HEK293 (cell line): ENCODE data around the gene CCIN.

Experiments
- MYNN ChIP-seq: fragments of 450-650 bp; formaldehyde crosslinking; IDR thresholded peaks from 2 replicates; pipeline ENCODE4 v1.5.1; 2016; ENCODE audit warnings: missing biosample characterization, missing genetic modification characterization, borderline replicate concordance
- PRDM1 ChIP-seq: fragments of 450-650 bp; formaldehyde crosslinking; IDR thresholded peaks from 2 replicates; pipeline ENCODE4; 2016; ENCODE audit warnings: missing biosample characterization, missing genetic modification characterization
- ZFP69B ChIP-seq: fragments of 450-650 bp; formaldehyde crosslinking; IDR thresholded peaks from 2 replicates; pipeline ENCODE4 v1.5.1; 2016; ENCODE audit warnings: missing biosample characterization, missing genetic modification characterization
- ZNF146 ChIP-seq: fragments of 450-650 bp; formaldehyde crosslinking; IDR thresholded peaks from 2 replicates; pipeline ENCODE4 v1.5.1; 2016; ENCODE audit warnings: missing biosample characterization, missing genetic modification characterization
- ZNF155 ChIP-seq: fragments of 450-650 bp; formaldehyde crosslinking; IDR thresholded peaks from 2 replicates; pipeline ENCODE4 v1.5.1; 2016; ENCODE audit warnings: missing biosample characterization, missing genetic modification characterization
- ZNF175 ChIP-seq: fragments of 450-650 bp; formaldehyde crosslinking; IDR thresholded peaks from 2 replicates; pipeline ENCODE4 v1.5.1; 2016; ENCODE audit warnings: missing biosample characterization, missing genetic modification characterization
- ZNF324 ChIP-seq: fragments of 450-650 bp; formaldehyde crosslinking; IDR thresholded peaks from 2 replicates; pipeline ENCODE4 v1.5.1; 2016; ENCODE audit warnings: missing biosample characterization, missing genetic modification characterization
- ZNF639 ChIP-seq: fragments of 450-650 bp; formaldehyde crosslinking; IDR thresholded peaks from 2 replicates; pipeline ENCODE4 v1.5.1; 2016; ENCODE audit warnings: missing biosample characterization, missing genetic modification characterization
- ZNF677 ChIP-seq: fragments of 450-650 bp; IDR thresholded peaks from 2 replicates; pipeline ENCODE4 v1.5.0; 2018; ENCODE audit warnings: missing biosample characterization, mild to moderate bottlenecking, missing genetic modification characterization, moderate library complexity
- TF ChIP-seq, protein P1 (sequence below): fragments of 450-650 bp; formaldehyde crosslinking; IDR thresholded peaks from 2 replicates; pipeline ENCODE4 v1.5.1; 2016; ENCODE audit warnings: missing biosample characterization, missing genetic modification characterization
- TF ChIP-seq, protein P2 (sequence below): fragments of 450-650 bp; formaldehyde crosslinking; IDR thresholded peaks from 2 replicates; pipeline ENCODE4 v1.5.1; 2016; ENCODE audit warnings: missing biosample characterization, missing genetic modification characterization

- TF ChIP-seq, protein P1, sequence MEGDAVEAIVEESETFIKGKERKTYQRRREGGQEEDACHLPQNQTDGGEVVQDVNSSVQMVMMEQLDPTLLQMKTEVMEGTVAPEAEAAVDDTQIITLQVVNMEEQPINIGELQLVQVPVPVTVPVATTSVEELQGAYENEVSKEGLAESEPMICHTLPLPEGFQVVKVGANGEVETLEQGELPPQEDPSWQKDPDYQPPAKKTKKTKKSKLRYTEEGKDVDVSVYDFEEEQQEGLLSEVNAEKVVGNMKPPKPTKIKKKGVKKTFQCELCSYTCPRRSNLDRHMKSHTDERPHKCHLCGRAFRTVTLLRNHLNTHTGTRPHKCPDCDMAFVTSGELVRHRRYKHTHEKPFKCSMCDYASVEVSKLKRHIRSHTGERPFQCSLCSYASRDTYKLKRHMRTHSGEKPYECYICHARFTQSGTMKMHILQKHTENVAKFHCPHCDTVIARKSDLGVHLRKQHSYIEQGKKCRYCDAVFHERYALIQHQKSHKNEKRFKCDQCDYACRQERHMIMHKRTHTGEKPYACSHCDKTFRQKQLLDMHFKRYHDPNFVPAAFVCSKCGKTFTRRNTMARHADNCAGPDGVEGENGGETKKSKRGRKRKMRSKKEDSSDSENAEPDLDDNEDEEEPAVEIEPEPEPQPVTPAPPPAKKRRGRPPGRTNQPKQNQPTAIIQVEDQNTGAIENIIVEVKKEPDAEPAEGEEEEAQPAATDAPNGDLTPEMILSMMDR: no peak
- TF ChIP-seq MYNN (tag by site-specific recombination): no peak
- no peak for TF ChIP-seq ZNF155
- no peak for TF ChIP-seq PRDM1 (tag by site-specific recombination)
- no peak for TF ChIP-seq ZNF324 (tag by site-specific recombination)
- TF ChIP-seq ZNF175: no peak
- TF ChIP-seq ZFP69B: no peak
- TF ChIP-seq ZNF146 (tag by site-specific recombination): no peak
- TF ChIP-seq, protein P2, sequence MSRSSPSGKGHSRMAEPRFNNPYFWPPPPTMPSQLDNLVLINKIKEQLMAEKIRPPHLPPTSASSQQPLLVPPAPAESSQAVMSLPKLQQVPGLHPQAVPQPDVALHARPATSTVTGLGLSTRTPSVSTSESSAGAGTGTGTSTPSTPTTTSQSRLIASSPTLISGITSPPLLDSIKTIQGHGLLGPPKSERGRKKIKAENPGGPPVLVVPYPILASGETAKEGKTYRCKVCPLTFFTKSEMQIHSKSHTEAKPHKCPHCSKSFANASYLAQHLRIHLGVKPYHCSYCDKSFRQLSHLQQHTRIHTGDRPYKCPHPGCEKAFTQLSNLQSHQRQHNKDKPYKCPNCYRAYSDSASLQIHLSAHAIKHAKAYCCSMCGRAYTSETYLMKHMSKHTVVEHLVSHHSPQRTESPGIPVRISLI (tag by site-specific recombination): no peak
- no peak for TF ChIP-seq ZNF639 (tag by site-specific recombination)
- no peak for TF ChIP-seq ZNF677
These were observed 44.2 kb downstream of the CCIN start for GRCh38 chr9:36213387-36213786.
